Esophagus squamous epithelium (tissue), 5 donors: Measurements from ENCODE around the gene PLEKHA4. TPM values are rescaled to one million over a fixed set of nuclear protein-coding genes. Genes with fewer than 3 reads are reported as not detected.
"Not testable (repeated sequence)": the region's sequence is repeated elsewhere in the genome, so short reads cannot be mapped to it uniquely, and the experiment has no call there.

Experiments
- DNase-seq: peaks from one replicate; lab custom pipeline; 2025; lab: John Stamatoyannopoulos, UW
- H3K27ac ChIP-seq, 4 donors: fragments of 200-600 bp; sonication (generic); one replicate each; pipeline ENCODE4 v1.5.1; 2016 to 2019; ENCODE audit warnings: mild to moderate bottlenecking in 1 of 4
- H3K27me3 ChIP-seq, 4 donors: fragments of 200-600 bp; sonication (generic); 1 replicate in 3 of 4; 2 replicates in 1 of 4; pipeline versions ENCODE4 v1.5.1 to v1.6.0; 2017 to 2021; ENCODE audit warnings: antibody characterized with exemption in 1 of 4
- H3K36me3 ChIP-seq, 3 donors: fragments of 200-600 bp; sonication (generic); one replicate each; pipeline ENCODE4 v1.5.1; 2016 to 2019
- H3K4me1 ChIP-seq, 3 donors: fragments of 200-600 bp; sonication (generic); one replicate each; pipeline ENCODE4 v1.5.1; 2017 to 2019
- H3K4me3 ChIP-seq, 4 donors: fragments of 200-600 bp; sonication (generic); 1 replicate in 3 of 4; 2 replicates in 1 of 4; pipeline ENCODE4 v1.5.1; 2016 to 2019; ENCODE audit warnings: mild to moderate bottlenecking in 2 of 4, moderate library complexity in 1 of 4
- H3K9me3 ChIP-seq, 3 donors: fragments of 200-600 bp; sonication (generic); one replicate each; pipeline ENCODE4 v1.5.1; 2016 to 2019
- CTCF ChIP-seq, 6 experiments: fragments of 450-650 bp in 4 of 6; fragments of 200-600 bp in 2 of 6; sonication (generic) in 2 of 6; IDR thresholded peaks; one replicate each; pipeline ENCODE4 v1.5.1; 2016 to 2019; ENCODE audit warnings: antibody characterized with exemption in 6 of 6, mild to moderate bottlenecking in 4 of 6, moderate library complexity in 4 of 6
- POLR2A ChIP-seq, 4 donors: fragments of 450-650 bp; IDR thresholded peaks; one replicate each; pipeline ENCODE4 v1.6.1; 2017; ENCODE audit warnings: antibody characterized with exemption in 4 of 4, mild to moderate bottlenecking in 4 of 4, moderate library complexity in 3 of 4
- WGBS, 2 donors: methylation state at CpG; one replicate each; pipeline ENCODE4 v1.1.5; 2018; 5-methylcytosine and 5-hydroxymethylcytosine counted together
- intact Hi-C: fragments of 100-400 bp; cut with DNase I; formaldehyde crosslinking; loops from one replicate; pipeline ENCODE4 v1.15.0; 2022
- total RNA-seq, 4 donors: library from RNA; depleted of rRNA; stranded (reverse); fragments of >200 nt; gene quantifications; one replicate each; pipeline ENCODE4 v1.1.0, GENCODE V29; 2016
- donor health status: DM: yes; HTN: yes; CAD: no.

The PLEKHA4 gene
- total RNA-seq, 4 donors from 2014 or later = 2.8 to 9.0 (median 5.6) TPM

GRCh38 chr19:48897181-48897580, 28.8 kb upstream of the PLEKHA4 start:
- H3K9me3 ChIP-seq = no peaks in the 10 kb centered on the region
- H3K36me3 ChIP-seq = peaks cover 0 to 7% (median 0%) of the 10 kb centered on the region in 3 donors
- no peak overlapping the region for H3K4me3 ChIP-seq
- H3K27ac ChIP-seq = peak overlapping the region in 2 of 4 donors; percentile 32 to 76
- H3K4me1 ChIP-seq = peaks cover 18 to 46% (median 23%) of the 10 kb centered on the region in 3 donors
- TF ChIP-seq CTCF (IDR thresholded peaks at IDR 0.05) = no peak
- no peak for TF ChIP-seq POLR2A (IDR thresholded peaks at IDR 0.05)
- intact Hi-C loops = no loop called here
- 68% methylated on average over 3 of the region's 5 CpGs; no CpG with 5 or more reads in 1 of the 2 donors for WGBS, 2 donors
- peaks cover 0 to 4% (median 0%) of the 10 kb centered on the region in 4 donors for H3K27me3 ChIP-seq
- DNase-seq = no peak

GRCh38 chr19:48896191-48896720, 27.8 kb upstream of the PLEKHA4 start:
- Histone ChIP-seq H3K27ac (peak overlapping the region; percentile 49 to 76 (median 70)), H3K4me1 (peaks cover 9 to 45% (median 14%) of the 10 kb centered on the region in 3 donors), H3K27me3 (peaks cover 0 to 4% (median 0%) of the 10 kb centered on the region in 4 donors), H3K9me3 (no peaks in the 10 kb centered on the region), H3K4me3 (peak overlapping the region; percentile 13 to 56 (median 42)), H3K36me3 (no peaks in the 10 kb centered on the region)
- DNase-seq = no peak
- TF ChIP-seq POLR2A (IDR thresholded peaks at IDR 0.05) (no peak), CTCF (IDR thresholded peaks at IDR 0.05) (no peak)
- WGBS, 2 donors = 38 to 61% methylated on average over 8 to 10 of the region's 25 CpGs
- intact Hi-C loops = no loop called here

GRCh38 chr19:48895226-48895625, 26.8 kb upstream of the PLEKHA4 start:
- no peak for TF ChIP-seq CTCF (IDR thresholded peaks at IDR 0.05)
- TF ChIP-seq POLR2A (IDR thresholded peaks at IDR 0.05) = no peak
- no peak for DNase-seq
- 86 to 94% methylated on average over 2 of the region's 21 CpGs for WGBS, 2 donors
- Histone ChIP-seq H3K9me3 (no peaks in the 10 kb centered on the region), H3K4me1 (peaks cover 4 to 38% (median 13%) of the 10 kb centered on the region in 3 donors), H3K27me3 (peaks cover 0 to 4% (median 0%) of the 10 kb centered on the region in 4 donors), H3K27ac (peak overlapping the region in 1 of 4 donors; percentile 72), H3K4me3 (no peak overlapping the region), H3K36me3 (no peaks in the 10 kb centered on the region)
- intact Hi-C loops = no loop called here

GRCh38 chr19:48890551-48890950, 22.1 kb upstream of the PLEKHA4 start:
- no peak overlapping the region for H3K27ac ChIP-seq
- WGBS, 2 donors = 71 to 78% methylated on average over 1 to 2 of the region's 4 CpGs
- H3K27me3 ChIP-seq = peaks cover 0 to 4% (median 0%) of the 10 kb centered on the region in 4 donors
- no peak for DNase-seq
- H3K9me3 ChIP-seq = no peaks in the 10 kb centered on the region
- intact Hi-C loops = no loop called here
- TF ChIP-seq POLR2A (IDR thresholded peaks at IDR 0.05) (no peak), CTCF (IDR thresholded peaks at IDR 0.05) (peak in 1 of 6 experiments; percentile 29)
- no peak overlapping the region for H3K4me3 ChIP-seq
- H3K4me1 ChIP-seq = peaks cover 0 to 21% (median 4%) of the 10 kb centered on the region in 3 donors
- no peaks in the 10 kb centered on the region for H3K36me3 ChIP-seq

- H3K4me1 ChIP-seq = peaks cover 0 to 15% (median 0%) of the 10 kb centered on the region in 3 donors
- intact Hi-C loops, H3K9me3 ChIP-seq, H3K4me3 ChIP-seq, H3K27ac ChIP-seq, H3K36me3 ChIP-seq, H3K27me3 ChIP-seq, DNase-seq: not testable (repeated sequence)
- WGBS, 2 donors = 56% methylated on average over 3 of the region's 3 CpGs; no CpG with 5 or more reads in 1 of the 2 donors
These were observed 21.1 kb upstream of the PLEKHA4 start for GRCh38 chr19:48889496-48889895.
